Right lobe of liver (tissue), 4 donors: ENCODE results near the gene FAM20C.

Experiments used
- CTCF ChIP-seq, 4 donors: fragments of 200-600 bp in 3 of 4; fragments of 450-650 bp in 1 of 4; IDR thresholded peaks; one replicate each; pipeline versions ENCODE4 v1.5.1 to v1.8.0; 2016 to 2022; ENCODE audit warnings: antibody characterized with exemption in 4 of 4, mild to moderate bottlenecking in 2 of 4
- POLR2A ChIP-seq: fragments of 450-650 bp; IDR thresholded peaks from one replicate; pipeline ENCODE4 v1.6.1; 2017; ENCODE audit warnings: antibody characterized with exemption, mild to moderate bottlenecking
- donor health status: DM: no; HTN: no; CAD: no.
- donor health status: DM: no; HTN: no; CAD: no.
- donor health status: DM: no; HTN: yes; CAD: no.

- TF ChIP-seq CTCF (IDR thresholded peaks at IDR 0.05) (no peak), POLR2A (no peak)
These were observed 19.0 kb upstream of the FAM20C start for GRCh38 chr7:173209-173918.
